ENCODE results near the gene TMEFF1.

- TF ChIP-seq EZH2 (IDR thresholded peaks at IDR 0.05) (no peak), ELF1 (IDR thresholded peaks at IDR 0.05; ENCODE audit: borderline replicate concordance, low read depth) (no peak), FOSL1 (IDR thresholded peaks at IDR 0.05; ENCODE audit: low read depth) (no peak), POLR2AphosphoS5 (IDR thresholded peaks at IDR 0.05; ENCODE audit: low read depth, low read length) (no peak), EZH2phosphoT487 (IDR thresholded peaks at IDR 0.05; ENCODE audit: borderline replicate concordance) (no peak), POLR2A (IDR thresholded peaks at IDR 0.05; ENCODE audit: borderline replicate concordance, extremely low read depth, insufficient read depth, insufficient read length) (no peak), ATF3 (IDR thresholded peaks at IDR 0.05) (no peak), ZNF274 (IDR thresholded peaks at IDR 0.05; ENCODE audit: low read depth, low read length) (no peak), RAD21 (IDR thresholded peaks at IDR 0.05; ENCODE audit: low read depth) (no peak), SRF (IDR thresholded peaks at IDR 0.05; ENCODE audit: low read depth) (no peak), CBX3 (IDR thresholded peaks at IDR 0.05; ENCODE audit: low read depth) (no peak)
- TF ChIP-seq, protein P1, sequence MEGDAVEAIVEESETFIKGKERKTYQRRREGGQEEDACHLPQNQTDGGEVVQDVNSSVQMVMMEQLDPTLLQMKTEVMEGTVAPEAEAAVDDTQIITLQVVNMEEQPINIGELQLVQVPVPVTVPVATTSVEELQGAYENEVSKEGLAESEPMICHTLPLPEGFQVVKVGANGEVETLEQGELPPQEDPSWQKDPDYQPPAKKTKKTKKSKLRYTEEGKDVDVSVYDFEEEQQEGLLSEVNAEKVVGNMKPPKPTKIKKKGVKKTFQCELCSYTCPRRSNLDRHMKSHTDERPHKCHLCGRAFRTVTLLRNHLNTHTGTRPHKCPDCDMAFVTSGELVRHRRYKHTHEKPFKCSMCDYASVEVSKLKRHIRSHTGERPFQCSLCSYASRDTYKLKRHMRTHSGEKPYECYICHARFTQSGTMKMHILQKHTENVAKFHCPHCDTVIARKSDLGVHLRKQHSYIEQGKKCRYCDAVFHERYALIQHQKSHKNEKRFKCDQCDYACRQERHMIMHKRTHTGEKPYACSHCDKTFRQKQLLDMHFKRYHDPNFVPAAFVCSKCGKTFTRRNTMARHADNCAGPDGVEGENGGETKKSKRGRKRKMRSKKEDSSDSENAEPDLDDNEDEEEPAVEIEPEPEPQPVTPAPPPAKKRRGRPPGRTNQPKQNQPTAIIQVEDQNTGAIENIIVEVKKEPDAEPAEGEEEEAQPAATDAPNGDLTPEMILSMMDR (IDR thresholded peaks at IDR 0.05 in 2 of 3, conservative IDR thresholded peaks at IDR 0.05 in 1 of 3; ENCODE audit: borderline replicate concordance in 1 of 3, insufficient read depth in 1 of 3, low read depth in 2 of 3, low read length in 2 of 3): no peak
Observed at GRCh38 chr9:100555471-100555870, 82.5 kb downstream of the TMEFF1 start.

All from HCT116 (cell line).